ENCODE measurements around the gene CCL19.
"Not testable (repeated sequence)": the region's sequence is repeated elsewhere in the genome, so short reads cannot be mapped to it uniquely, and the experiment has no call there.

The CCL19 gene

GRCh38 chr9:34690983-34691935, at the start of gene CCL19:
TSS of gene CCL19 (minus strand) at chr9:34691276. CDS start at chr9:34691139, 137 bp downstream.
- no peak for DNase-seq

- DNase-seq: not testable (repeated sequence)
Measured at GRCh38 chr9:34740176-34740575, 49.1 kb upstream of the CCL19 start.

GRCh38 chr9:34737677-34738260, 46.7 kb upstream of the CCL19 start:
- DNase-seq: no peak

DNA sequence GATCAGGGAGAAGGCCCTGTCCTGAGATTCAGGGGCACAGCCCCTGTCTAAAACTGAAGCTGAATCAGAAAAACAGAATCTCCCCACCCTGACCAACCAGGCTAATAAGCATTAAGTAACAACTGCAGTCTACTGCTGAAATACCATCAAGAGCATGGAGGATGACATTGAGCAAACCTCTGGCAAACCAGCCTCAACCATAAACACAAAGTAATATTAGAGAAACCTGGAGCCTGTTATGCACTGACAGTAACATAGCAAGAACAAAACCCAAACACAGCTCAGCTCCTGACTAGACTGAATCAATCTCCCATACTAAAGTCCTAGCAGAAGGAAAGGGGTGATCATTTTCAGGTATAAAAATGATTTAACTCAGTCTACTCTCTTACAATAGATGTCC, 43.6 kb upstream of the CCL19 start:
- no peak for DNase-seq

DNA sequence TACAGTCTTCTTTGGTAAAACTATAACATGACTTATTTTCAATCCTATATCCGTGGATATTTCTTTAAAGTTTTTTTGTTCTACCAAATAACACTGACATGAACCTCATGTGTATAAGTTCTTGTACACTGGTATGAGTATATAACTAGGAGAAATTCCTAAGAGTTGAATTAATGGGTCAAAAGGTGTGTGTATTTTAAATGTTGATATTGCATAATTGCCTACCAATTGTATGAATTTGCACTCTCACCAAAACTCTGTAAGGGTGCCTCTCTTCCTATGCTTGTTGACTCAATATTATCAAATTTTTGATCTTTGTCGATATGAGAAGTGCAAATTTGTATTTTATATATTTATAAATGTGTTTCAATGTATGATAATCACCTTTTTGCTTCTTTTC, 41.8 kb upstream of the CCL19 start:
- DNase-seq: no peak

- no peak for DNase-seq
Measured at GRCh38 chr9:34732478-34732877, 41.4 kb upstream of the CCL19 start.

GRCh38 chr9:34723141-34723540, 32.1 kb upstream of the CCL19 start:
- no peak for DNase-seq

- DNase-seq: not testable (repeated sequence)
Measured at GRCh38 chr9:34719769-34720025, 28.6 kb upstream of the CCL19 start.

DNA sequence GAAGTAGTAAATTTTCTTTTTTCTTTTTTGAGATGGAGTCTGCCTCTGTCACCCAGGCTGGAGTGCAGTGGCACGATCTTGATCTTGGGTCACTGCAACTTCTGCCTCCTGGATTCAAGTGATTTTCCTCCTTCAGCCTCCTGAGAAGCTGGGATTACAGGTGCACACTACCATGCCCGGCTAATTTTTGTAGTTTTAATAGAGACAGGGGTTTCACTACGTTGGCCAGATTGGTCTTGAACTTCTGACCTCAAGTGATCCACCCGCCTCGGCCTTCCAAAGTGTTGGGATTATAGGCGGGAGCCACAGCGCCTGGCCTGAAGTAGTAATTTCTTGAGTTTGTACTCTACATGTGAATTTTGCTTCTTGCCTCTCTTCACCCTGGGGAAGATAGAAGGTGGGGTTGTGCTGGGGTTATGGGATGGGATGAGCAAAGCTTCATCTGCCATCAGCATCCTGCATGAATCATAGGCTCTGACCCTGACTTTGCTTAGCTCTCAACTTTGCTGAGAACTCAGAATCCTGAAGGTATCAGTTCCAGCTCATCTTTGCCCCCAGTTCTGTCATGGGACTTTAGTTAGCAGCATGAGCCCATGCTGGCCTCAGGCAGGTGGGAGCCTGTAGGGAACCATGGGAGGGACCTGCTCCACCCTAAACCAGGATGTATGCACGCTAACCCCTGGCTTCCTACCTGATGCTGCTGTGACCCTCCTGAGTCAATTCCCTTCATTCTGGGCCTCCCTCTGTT, 28.1 kb upstream of the CCL19 start:
- DNase-seq: no peak

DNA sequence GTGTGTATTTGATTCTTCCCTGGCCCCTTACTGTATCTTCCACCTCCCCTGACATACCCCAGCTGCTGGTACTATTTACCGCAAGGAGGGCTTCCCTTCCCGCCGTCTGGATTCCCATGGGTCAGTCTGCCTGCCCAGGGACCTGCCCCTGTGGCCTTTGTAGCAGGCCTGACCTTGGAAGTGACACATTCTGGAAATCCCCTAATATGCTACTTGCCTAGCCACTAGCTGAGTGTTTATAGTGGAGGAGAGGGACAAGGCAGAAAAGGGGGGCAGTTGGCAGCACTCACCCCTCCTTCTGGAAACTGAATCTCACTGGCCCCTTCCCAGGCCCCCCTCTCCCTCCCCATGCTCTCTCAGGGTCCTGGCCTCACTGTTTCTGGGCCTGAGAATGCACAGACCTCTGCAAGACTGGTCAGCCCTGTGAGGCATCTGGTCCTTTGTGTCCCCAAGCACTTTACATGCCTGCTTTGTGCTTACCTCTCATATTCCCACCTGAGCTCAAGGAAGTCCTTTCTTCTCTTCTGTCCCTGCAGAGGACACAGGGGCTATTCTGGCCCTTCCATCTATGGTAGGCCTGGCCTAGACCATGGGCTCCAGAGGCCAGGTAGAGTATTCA, 27.0 kb upstream of the CCL19 start:
- DNase-seq: no peak

DNA sequence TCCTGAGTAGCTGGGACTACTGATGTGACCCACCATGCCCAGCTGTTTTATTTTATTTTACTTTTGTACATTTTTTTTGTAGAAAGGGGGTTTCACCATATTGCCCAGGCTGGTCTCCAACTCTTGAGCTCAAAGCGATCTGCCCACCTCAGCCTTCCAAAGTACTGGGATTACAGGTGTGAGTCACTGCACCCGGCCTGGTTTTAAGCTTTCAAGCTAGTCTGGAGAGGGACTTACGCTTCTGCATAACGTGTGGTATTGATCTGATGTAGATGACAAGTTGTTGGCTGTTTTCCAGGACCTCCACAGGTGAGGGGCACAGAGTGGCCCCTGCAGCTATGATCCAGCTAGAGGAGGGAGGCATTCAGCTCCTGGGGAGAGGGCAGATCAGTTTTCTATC, 25.6 kb upstream of the CCL19 start:
- no peak for DNase-seq

- no peak for DNase-seq
Measured at GRCh38 chr9:34715639-34716215, 24.7 kb upstream of the CCL19 start.

DNA sequence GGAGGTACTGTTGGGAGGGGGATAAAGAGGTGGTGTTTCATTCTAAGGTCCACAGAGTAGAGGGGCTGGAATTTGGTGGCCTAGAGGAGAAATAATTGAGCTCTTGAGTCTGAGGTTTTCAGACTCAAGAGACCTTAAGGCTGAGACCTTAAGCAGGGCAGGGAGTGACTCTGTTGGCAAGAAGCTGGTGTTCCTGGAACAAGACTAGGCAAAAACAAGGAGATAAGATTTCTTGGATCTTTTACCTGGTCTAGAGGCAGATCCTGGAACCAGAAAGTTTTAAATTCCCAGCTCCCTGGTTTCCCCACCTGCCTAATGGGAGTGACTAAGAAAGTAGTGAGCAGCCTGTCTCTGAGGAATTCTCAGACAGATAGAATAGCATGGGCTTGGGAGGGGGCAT, 22.9 kb upstream of the CCL19 start:
- no peak for DNase-seq

GRCh38 chr9:34712140-34712539, 21.1 kb upstream of the CCL19 start:
- DNase-seq: no peak

DNA sequence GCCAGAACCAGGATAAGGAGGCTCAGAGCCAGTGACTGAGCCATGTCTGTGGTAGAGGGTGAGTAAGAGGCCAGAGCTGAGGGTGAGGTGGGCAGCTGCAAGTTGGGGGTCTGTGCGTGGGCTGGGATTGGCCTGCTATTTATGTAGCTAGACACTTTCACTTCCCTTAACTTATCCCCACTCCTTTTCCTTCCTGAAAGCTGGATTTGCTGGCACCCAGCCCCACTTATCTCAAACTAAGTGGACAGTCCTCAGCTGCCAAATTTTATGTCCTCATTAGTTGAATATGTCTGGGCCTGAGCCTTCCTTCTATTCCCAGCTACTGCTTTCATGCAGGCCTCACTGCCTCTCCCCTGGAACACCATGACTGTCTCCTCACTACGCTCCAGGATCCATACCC, 18.9 kb upstream of the CCL19 start, which contains the start of gene CCL21:
Gene CCL21, minus strand, starts transcription at position 114 of the 400 bp plus-strand sequence. Its CDS starts 70 bp downstream, at position 44.
- DNase-seq: no peak

- no peak for DNase-seq
Measured at GRCh38 chr9:34709196-34709978, 18.3 kb upstream of the CCL19 start.

- DNase-seq: no peak
Measured at GRCh38 chr9:34707130-34707529, 16.1 kb upstream of the CCL19 start.

- peak; percentile 84 to 85 for DNase-seq
Measured at GRCh38 chr9:34701769-34702736, 11.0 kb upstream of the CCL19 start.

GRCh38 chr9:34701023-34701768, 10.1 kb upstream of the CCL19 start:
- DNase-seq: peak; percentile 76 to 87

- no peak for DNase-seq
Measured at GRCh38 chr9:34694811-34695210, 3.7 kb upstream of the CCL19 start.

All from stimulated activated CD4-positive, alpha-beta T cell treated with anti-CD3 and anti-CD28 coated beads, Interleukin-2, amount 100 ng/mL, for 48 hours (primary cell).